Mammary epithelial cell (primary cell): ENCODE results near the gene HOXD13.

Source experiments
- EZH2 ChIP-seq: IDR thresholded peaks from 2 replicates; pipeline ENCODE4 v1.6.1; 2012; ENCODE audit warnings: low read length, inconsistent platforms, borderline replicate concordance
- TF ChIP-seq, protein P1 (sequence below), 2 donors: IDR thresholded peaks in 1 of 2; conservative IDR thresholded peaks in 1 of 2; 2 replicates each; pipeline ENCODE4 v1.5.1; 2011 to 2012; ENCODE audit warnings: inconsistent platforms in 2 of 2, low read length in 2 of 2, mild to moderate bottlenecking in 2 of 2, control low read depth in 1 of 2, low read depth in 1 of 2; ENCODE audit not compliant: insufficient read depth in 1 of 2; ENCODE audit errors: extremely low read depth in 1 of 2

DNA sequence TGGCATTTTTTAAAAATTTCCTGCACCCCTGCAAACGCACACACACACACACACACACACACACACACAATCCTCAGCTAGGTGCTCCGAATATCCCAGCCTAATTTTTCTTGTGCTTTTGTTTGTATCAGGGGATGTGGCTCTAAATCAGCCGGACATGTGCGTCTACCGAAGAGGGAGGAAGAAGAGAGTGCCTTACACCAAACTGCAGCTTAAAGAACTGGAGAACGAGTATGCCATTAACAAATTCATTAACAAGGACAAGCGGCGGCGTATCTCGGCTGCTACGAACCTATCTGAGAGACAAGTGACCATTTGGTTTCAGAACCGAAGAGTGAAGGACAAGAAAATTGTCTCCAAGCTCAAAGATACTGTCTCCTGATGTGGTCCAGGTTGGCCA lies 1.8 kb downstream of the HOXD13 start:
- TF ChIP-seq, protein P1, sequence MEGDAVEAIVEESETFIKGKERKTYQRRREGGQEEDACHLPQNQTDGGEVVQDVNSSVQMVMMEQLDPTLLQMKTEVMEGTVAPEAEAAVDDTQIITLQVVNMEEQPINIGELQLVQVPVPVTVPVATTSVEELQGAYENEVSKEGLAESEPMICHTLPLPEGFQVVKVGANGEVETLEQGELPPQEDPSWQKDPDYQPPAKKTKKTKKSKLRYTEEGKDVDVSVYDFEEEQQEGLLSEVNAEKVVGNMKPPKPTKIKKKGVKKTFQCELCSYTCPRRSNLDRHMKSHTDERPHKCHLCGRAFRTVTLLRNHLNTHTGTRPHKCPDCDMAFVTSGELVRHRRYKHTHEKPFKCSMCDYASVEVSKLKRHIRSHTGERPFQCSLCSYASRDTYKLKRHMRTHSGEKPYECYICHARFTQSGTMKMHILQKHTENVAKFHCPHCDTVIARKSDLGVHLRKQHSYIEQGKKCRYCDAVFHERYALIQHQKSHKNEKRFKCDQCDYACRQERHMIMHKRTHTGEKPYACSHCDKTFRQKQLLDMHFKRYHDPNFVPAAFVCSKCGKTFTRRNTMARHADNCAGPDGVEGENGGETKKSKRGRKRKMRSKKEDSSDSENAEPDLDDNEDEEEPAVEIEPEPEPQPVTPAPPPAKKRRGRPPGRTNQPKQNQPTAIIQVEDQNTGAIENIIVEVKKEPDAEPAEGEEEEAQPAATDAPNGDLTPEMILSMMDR (conservative IDR thresholded peaks at IDR 0.05 in 1 of 2, IDR thresholded peaks at IDR 0.05 in 1 of 2; ENCODE audit: extremely low read depth in 1 of 2, insufficient read depth in 1 of 2, low read depth in 1 of 2, low read length in 2 of 2): no peak
- peak; percentile 92 for TF ChIP-seq EZH2
